HG03045 (cell line): ENCODE data around the gene CPSF7.
A peak's percentile ranks its signal among the peaks of the same experiment; 100 is the strongest.
"Not testable (repeated sequence)": the region's sequence is repeated elsewhere in the genome, so short reads cannot be mapped to it uniquely, and the experiment has no call there.

Source experiments
- ATAC-seq: cut with Tn5 transposase; IDR thresholded peaks from one replicate; pipeline ENCODE4 v1.9.1; 2021; ENCODE audit warnings: mild to moderate bottlenecking, moderate library complexity; ENCODE audit not compliant: unreplicated experiment

The CPSF7 gene

GRCh38 chr11:61442616-61443015 lies 12.8 kb upstream of the CPSF7 start:
- no peak for ATAC-seq

- no peak for ATAC-seq
These were observed 9.8 kb upstream of the CPSF7 start for GRCh38 chr11:61439615-61440014.

- no peak for ATAC-seq
These were observed 7.7 kb upstream of the CPSF7 start for GRCh38 chr11:61437496-61437895.

GRCh38 chr11:61430839-61431238 lies 1.1 kb upstream of the CPSF7 start:
- ATAC-seq = not testable (repeated sequence)

GRCh38 chr11:61429346-61429690 lies 457 bp downstream of the CPSF7 start:
- peak; percentile 53 for ATAC-seq

- no peak for ATAC-seq
These were observed 4.2 kb downstream of the CPSF7 start for GRCh38 chr11:61425367-61426131.

GRCh38 chr11:61422226-61422625 lies 7.5 kb downstream of the CPSF7 start:
- no peak for ATAC-seq

- no peak for ATAC-seq
These were observed 11.6 kb downstream of the CPSF7 start for GRCh38 chr11:61418136-61418535.

- ATAC-seq = no peak
These were observed 12.1 kb downstream of the CPSF7 start for GRCh38 chr11:61417670-61418069.

- ATAC-seq = no peak
These were observed 12.8 kb downstream of the CPSF7 start for GRCh38 chr11:61416941-61417340.

- no peak for ATAC-seq
These were observed 14.4 kb downstream of the CPSF7 start for GRCh38 chr11:61415381-61415780.

GRCh38 chr11:61414547-61414946 lies 15.2 kb downstream of the CPSF7 start:
- ATAC-seq = no peak

GRCh38 chr11:61413496-61413895 lies 16.3 kb downstream of the CPSF7 start:
- ATAC-seq = no peak

- no peak for ATAC-seq
These were observed 18.2 kb downstream of the CPSF7 start for GRCh38 chr11:61411589-61411988.

GRCh38 chr11:61406991-61407728 lies 22.6 kb downstream of the CPSF7 start:
- ATAC-seq = no peak

GRCh38 chr11:61406067-61406466 lies 23.7 kb downstream of the CPSF7 start:
- no peak for ATAC-seq

GRCh38 chr11:61404641-61405040 lies 25.1 kb downstream of the CPSF7 start:
- no peak for ATAC-seq

GRCh38 chr11:61404103-61404502 lies 25.7 kb downstream of the CPSF7 start:
- ATAC-seq = no peak

GRCh38 chr11:61403658-61404057 lies 26.1 kb downstream of the CPSF7 start:
- no peak for ATAC-seq

GRCh38 chr11:61401573-61401972 lies 28.2 kb downstream of the CPSF7 start:
- ATAC-seq = no peak

GRCh38 chr11:61401173-61401572 lies 28.6 kb downstream of the CPSF7 start:
- no peak for ATAC-seq

- no peak for ATAC-seq
These were observed 36.7 kb downstream of the CPSF7 start for GRCh38 chr11:61392981-61393595.
